ENCODE measurements around the gene XIRP2.

The XIRP2 gene, protein sequence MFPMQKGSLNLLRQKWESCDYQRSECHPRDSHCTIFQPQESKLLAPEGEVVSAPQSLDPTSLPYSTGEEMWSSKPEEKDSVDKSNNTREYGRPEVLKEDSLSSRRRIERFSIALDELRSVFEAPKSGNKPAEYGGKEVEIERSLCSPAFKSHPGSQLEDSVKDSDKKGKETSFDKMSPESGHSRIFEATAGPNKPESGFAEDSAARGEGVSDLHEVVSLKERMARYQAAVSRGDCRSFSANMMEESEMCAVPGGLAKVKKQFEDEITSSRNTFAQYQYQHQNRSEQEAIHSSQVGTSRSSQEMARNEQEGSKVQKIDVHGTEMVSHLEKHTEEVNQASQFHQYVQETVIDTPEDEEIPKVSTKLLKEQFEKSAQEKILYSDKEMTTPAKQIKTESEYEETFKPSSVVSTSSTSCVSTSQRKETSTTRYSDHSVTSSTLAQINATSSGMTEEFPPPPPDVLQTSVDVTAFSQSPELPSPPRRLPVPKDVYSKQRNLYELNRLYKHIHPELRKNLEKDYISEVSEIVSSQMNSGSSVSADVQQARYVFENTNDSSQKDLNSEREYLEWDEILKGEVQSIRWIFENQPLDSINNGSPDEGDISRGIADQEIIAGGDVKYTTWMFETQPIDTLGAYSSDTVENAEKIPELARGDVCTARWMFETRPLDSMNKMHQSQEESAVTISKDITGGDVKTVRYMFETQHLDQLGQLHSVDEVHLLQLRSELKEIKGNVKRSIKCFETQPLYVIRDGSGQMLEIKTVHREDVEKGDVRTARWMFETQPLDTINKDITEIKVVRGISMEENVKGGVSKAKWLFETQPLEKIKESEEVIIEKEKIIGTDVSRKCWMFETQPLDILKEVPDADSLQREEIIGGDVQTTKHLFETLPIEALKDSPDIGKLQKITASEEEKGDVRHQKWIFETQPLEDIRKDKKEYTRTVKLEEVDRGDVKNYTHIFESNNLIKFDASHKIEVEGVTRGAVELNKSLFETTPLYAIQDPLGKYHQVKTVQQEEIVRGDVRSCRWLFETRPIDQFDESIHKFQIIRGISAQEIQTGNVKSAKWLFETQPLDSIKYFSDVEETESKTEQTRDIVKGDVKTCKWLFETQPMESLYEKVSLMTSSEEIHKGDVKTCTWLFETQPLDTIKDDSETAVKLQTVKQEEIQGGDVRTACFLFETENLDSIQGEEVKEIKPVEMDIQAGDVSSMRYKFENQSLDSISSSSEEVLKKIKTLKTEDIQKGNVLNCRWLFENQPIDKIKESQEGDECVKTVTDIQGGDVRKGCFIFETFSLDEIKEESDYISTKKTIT (N-terminal part only)

DNA sequence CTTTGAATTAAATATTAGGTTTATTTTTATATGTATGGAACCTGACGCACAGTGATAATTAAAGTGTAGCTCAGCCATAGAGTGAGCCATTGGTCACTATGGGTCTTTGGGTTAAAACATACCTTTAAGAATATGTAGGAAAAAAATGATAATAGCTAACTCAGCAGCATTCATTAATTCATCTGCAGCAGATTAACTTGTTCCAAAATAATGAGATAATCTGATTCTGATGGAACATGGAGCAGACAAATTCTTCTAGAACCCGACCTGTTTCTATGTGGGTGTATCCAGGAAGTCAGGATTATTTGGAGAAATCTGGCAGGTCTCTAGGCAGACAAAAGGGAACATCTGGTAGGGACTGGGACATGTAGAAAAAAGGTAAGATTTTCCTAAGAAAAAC, at the start of gene XIRP2:
Gene XIRP2, plus strand, starts transcription at position 301 of the 400 bp plus-strand sequence. CDS start 15,003 bp downstream, outside the sequence.
- H3K36me3 ChIP-seq = no peaks in the 10 kb centered on the region
- H3K4me1 ChIP-seq (ENCODE audit: control insufficient read depth in 1 of 2, insufficient read depth in 1 of 2, low read depth in 1 of 2, low read length in 1 of 2) = no peaks in the 10 kb centered on the region
- H3K4me3 ChIP-seq (ENCODE audit: low read depth in 1 of 2, low read length in 1 of 2) = no peak within 1 kb of the TSS
- TF ChIP-seq, protein P1, sequence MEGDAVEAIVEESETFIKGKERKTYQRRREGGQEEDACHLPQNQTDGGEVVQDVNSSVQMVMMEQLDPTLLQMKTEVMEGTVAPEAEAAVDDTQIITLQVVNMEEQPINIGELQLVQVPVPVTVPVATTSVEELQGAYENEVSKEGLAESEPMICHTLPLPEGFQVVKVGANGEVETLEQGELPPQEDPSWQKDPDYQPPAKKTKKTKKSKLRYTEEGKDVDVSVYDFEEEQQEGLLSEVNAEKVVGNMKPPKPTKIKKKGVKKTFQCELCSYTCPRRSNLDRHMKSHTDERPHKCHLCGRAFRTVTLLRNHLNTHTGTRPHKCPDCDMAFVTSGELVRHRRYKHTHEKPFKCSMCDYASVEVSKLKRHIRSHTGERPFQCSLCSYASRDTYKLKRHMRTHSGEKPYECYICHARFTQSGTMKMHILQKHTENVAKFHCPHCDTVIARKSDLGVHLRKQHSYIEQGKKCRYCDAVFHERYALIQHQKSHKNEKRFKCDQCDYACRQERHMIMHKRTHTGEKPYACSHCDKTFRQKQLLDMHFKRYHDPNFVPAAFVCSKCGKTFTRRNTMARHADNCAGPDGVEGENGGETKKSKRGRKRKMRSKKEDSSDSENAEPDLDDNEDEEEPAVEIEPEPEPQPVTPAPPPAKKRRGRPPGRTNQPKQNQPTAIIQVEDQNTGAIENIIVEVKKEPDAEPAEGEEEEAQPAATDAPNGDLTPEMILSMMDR (IDR thresholded peaks at IDR 0.05) = no peak
- H3K9me3 ChIP-seq = no peaks in the 10 kb centered on the region
- H3K27ac ChIP-seq = no peak within 1 kb of the TSS
- no peaks in the 10 kb centered on the region for H3K27me3 ChIP-seq

DNA sequence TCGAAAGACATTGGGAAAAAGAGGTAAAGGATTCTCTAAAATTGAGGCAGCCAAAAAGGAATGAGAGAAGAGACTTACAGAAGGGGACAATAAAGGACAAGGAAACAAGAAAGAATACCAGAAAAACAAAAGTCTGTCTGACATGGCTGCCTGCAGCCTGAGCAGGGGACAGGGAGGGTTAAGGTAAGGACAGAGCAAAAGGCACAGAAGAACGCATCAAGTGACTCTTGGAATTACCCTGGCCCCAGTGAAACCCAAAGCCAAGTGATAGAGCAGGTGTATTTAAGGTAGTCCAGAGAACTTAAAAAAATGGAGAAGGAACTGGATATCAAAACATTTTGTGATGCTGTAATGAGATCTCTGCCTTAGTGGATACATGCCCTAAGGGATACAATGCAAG, 47.1 kb upstream of the XIRP2 start:
- Histone ChIP-seq H3K4me3 (ENCODE audit: low read depth in 1 of 2, low read length in 1 of 2) (no peak overlapping the region), H3K4me1 (ENCODE audit: control insufficient read depth in 1 of 2, insufficient read depth in 1 of 2, low read depth in 1 of 2, low read length in 1 of 2) (no peaks in the 10 kb centered on the region), H3K36me3 (no peaks in the 10 kb centered on the region), H3K27me3 (no peaks in the 10 kb centered on the region), H3K9me3 (no peaks in the 10 kb centered on the region), H3K27ac (no peak overlapping the region)
- TF ChIP-seq, protein P1 (IDR thresholded peaks at IDR 0.05) = no peak

DNA sequence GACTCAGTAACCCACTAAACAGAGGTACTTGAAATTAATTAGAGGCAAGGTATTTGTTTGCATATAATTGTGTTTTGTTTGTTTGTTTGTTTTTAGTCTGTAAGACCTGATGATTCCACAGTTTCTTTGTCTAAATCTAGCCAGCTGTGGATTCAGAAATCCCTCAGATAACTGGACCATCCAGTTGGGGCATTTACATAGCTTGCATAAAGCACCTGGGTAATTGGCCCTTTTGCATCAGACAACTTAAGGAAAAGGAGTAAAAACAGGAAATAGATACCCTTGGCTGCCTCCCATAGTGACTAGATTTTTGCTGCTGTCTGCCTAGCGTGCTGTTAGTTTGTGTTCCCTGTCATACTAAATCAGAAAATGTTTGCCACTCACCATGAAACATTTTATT, 46.6 kb upstream of the XIRP2 start:
- Histone ChIP-seq H3K27me3 (no peaks in the 10 kb centered on the region), H3K4me1 (ENCODE audit: control insufficient read depth in 1 of 2, insufficient read depth in 1 of 2, low read depth in 1 of 2, low read length in 1 of 2) (no peaks in the 10 kb centered on the region), H3K4me3 (ENCODE audit: low read depth in 1 of 2, low read length in 1 of 2) (no peak overlapping the region), H3K27ac (no peak overlapping the region), H3K36me3 (no peaks in the 10 kb centered on the region), H3K9me3 (no peaks in the 10 kb centered on the region)
- TF ChIP-seq, protein P1 (IDR thresholded peaks at IDR 0.05) = no peak

DNA sequence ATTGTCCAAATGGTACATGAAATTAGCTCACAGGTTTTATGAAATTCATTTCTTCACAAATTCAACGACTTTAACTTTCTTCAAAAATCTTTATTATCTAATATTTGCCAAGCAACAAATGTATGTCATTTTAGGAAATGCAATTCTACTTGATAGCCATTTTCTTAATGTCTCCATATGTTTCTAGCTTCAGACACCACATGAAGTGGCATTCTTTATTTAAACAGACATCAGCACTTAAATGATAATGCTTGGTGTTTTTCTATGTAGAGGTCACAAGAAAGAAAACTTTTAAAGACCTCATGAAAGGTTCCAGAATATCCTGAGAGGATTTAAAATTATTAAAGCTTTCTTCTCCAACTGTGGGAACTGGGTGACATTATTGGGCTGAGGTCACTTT, 44.2 kb upstream of the XIRP2 start:
- no peaks in the 10 kb centered on the region for H3K4me1 ChIP-seq (ENCODE audit: control insufficient read depth in 1 of 2, insufficient read depth in 1 of 2, low read depth in 1 of 2, low read length in 1 of 2)
- H3K36me3 ChIP-seq = no peaks in the 10 kb centered on the region
- H3K27me3 ChIP-seq = no peaks in the 10 kb centered on the region
- H3K27ac ChIP-seq = no peak overlapping the region
- H3K4me3 ChIP-seq (ENCODE audit: low read depth in 1 of 2, low read length in 1 of 2) = no peak overlapping the region
- no peaks in the 10 kb centered on the region for H3K9me3 ChIP-seq
- TF ChIP-seq, protein P1 (IDR thresholded peaks at IDR 0.05) = no peak

DNA sequence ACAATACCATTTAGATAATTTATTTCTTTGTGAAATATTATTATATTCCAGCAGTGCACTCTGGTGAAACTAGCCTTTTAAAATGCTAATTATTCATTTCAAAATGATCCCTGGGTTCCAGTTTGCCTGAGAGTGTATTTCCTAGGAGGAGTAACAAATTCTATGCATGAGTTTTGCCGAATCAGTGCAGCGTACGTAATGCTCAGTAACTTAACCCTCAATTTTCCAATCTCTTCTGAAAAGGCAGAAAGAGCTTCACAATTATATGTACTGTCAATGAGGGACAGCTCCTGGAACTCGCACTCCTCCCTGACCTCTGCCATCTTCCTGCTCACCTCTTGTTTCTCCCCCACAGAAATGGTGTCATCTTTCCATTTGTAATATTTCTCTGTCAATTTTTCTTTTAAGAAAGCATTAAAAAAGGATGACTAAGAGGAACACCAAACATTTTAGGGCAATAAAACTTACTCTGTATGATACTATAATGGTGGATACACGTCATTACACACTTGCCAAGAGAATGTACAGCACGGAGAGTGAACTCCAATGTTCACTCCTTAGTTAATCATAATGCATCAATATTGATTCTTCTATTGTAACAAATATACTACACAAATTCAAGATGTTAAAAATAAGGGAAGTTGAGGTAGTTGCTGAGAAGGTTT, 25.7 kb upstream of the XIRP2 start:
- H3K4me3 ChIP-seq (ENCODE audit: low read depth in 1 of 2, low read length in 1 of 2) = no peak overlapping the region

More for the DNA sequence above, 25.7 kb upstream of the XIRP2 start:
- TF ChIP-seq, protein P1 (IDR thresholded peaks at IDR 0.05) = no peak
- H3K9me3 ChIP-seq = no peaks in the 10 kb centered on the region
- H3K36me3 ChIP-seq = no peaks in the 10 kb centered on the region
- no peak overlapping the region for H3K27ac ChIP-seq
- H3K4me1 ChIP-seq (ENCODE audit: control insufficient read depth in 1 of 2, insufficient read depth in 1 of 2, low read depth in 1 of 2, low read length in 1 of 2) = no peaks in the 10 kb centered on the region
- H3K27me3 ChIP-seq = no peaks in the 10 kb centered on the region

Measured in neutrophil (primary cell).